Measurements from ENCODE around the gene UBE2J2. TPM values are rescaled to one million over a fixed set of nuclear protein-coding genes. Genes with fewer than 3 reads are reported as not detected.

Gene UBE2J2
- total RNA-seq, 1 donor from 2014 or later: 50.5 TPM

DNA sequence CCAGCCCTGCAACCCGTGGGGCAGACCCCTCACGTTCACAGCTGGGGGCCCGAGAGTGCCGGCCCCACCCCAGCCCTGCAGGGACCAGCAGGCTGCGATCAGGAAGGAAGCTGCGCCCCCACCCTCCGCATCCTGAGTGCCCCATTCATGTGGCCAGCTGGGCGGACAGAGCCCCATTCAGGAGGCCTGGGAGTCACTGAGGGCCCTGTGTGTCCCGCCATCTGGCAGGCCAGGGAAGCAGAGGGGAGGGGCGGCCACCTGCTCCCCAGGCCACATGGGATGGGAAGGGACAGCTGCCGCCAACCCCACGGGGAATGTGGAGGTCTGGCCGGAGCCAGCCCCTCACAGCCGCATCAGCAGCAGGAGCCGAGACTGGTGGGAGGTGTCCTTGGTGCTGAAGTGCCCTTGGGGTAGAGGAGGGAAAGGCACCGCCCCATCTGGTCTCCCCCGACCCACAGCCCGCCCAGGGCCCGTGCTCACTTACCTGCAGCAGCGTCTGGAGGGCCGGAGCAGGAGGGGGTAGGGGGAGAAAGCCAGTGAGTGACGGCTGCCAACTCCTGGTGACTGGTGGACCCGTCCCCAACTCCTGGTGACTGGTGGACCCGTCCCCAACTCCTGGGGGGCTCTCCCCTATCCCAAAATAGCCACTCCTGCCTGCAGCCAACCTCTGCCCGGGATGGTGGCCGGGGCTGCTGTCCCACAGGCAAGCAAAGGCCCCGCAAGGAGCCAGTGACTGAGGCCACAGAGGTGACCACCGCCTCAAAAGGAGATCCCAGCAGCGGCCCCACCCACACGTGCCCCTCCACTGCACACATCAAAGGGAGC is 25.4 kb upstream of the UBE2J2 start:
- intact Hi-C loops (cut with DNase I): no loop called here
- DNase-seq (ENCODE audit: low spot score): no peak
- peak; percentile 4 for ATAC-seq

- DNase-seq (ENCODE audit: low spot score) (no peak), ATAC-seq (no peak)
- intact Hi-C loops (cut with DNase I): no loop called here
Measured at GRCh38 chr1:1297802-1298424, 24.3 kb upstream of the UBE2J2 start.

- ATAC-seq: no peak
Measured at GRCh38 chr1:1296070-1297061, 22.7 kb upstream of the UBE2J2 start.

GRCh38 chr1:1295154-1295923 is 21.7 kb upstream of the UBE2J2 start:
- ATAC-seq: no peak
- DNase-seq (ENCODE audit: low spot score): no peak
- intact Hi-C loops (cut with DNase I): no loop called here

More at GRCh38 chr1:1296070-1297061, 22.7 kb upstream of the UBE2J2 start:
- intact Hi-C loops (cut with DNase I): no loop called here
- no peak for DNase-seq (ENCODE audit: low spot score)

GRCh38 chr1:1294250-1294890 is 20.7 kb upstream of the UBE2J2 start:
- no peak for DNase-seq (ENCODE audit: low spot score)
- intact Hi-C loops (cut with DNase I): loop anchor here (5.0 kb wide), 1 partner anchor 172 kb away; no protein-coding TSS in a partner anchor
- no peak for ATAC-seq

- ATAC-seq (no peak), DNase-seq (ENCODE audit: low spot score) (no peak)
- intact Hi-C loops (cut with DNase I): loop anchor here (5.0 kb wide), 1 partner anchor 171 kb away; no protein-coding TSS in a partner anchor
Measured at GRCh38 chr1:1293263-1294249, 19.9 kb upstream of the UBE2J2 start.

DNA sequence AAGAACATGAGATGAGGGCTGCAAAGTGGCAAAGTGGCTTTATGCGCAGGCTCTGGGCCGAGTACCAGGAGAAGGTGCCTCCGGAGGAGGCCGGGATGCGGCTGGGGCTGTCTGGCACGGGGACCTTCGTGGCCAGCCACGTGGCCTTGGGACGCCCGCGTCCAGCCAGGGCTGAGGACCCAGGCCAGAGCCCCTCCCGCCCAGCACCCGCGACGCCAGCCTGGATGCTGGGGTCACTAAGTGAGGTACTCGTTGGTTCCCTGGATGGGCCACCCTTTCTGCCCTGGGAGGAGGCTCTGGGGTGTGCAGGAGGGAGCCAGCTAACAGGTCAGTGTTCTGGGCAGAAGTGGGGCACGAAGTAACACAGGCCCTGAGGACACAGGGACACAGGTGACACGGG is 19.2 kb upstream of the UBE2J2 start:
- ATAC-seq (no peak), DNase-seq (ENCODE audit: low spot score) (no peak)
- intact Hi-C loops (cut with DNase I): loop anchor here (5.0 kb wide), 1 partner anchor 171 kb away; no protein-coding TSS in a partner anchor

DNA sequence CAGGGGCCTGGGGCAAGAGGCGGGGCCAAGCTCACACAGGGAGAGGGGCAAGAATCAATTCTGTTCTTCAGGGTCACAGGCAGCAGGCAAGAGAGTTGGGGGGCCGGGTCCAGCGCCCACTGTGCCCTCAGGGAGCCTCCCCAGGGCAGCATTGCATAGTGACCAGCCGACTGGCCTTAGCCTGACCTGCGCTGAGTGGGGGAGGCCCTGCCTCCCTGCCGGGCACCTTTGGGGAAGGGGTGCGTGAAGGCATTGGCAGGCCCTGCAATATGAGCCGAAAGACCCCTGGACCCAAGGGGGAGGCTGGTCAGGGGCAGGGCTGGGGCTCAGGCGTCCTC is 18.8 kb upstream of the UBE2J2 start:
- DNase-seq (ENCODE audit: low spot score) (no peak), ATAC-seq (peak; percentile 20)
- intact Hi-C loops (cut with DNase I): loop anchor here (5.0 kb wide), 1 partner anchor 170 kb away; no protein-coding TSS in a partner anchor

DNA sequence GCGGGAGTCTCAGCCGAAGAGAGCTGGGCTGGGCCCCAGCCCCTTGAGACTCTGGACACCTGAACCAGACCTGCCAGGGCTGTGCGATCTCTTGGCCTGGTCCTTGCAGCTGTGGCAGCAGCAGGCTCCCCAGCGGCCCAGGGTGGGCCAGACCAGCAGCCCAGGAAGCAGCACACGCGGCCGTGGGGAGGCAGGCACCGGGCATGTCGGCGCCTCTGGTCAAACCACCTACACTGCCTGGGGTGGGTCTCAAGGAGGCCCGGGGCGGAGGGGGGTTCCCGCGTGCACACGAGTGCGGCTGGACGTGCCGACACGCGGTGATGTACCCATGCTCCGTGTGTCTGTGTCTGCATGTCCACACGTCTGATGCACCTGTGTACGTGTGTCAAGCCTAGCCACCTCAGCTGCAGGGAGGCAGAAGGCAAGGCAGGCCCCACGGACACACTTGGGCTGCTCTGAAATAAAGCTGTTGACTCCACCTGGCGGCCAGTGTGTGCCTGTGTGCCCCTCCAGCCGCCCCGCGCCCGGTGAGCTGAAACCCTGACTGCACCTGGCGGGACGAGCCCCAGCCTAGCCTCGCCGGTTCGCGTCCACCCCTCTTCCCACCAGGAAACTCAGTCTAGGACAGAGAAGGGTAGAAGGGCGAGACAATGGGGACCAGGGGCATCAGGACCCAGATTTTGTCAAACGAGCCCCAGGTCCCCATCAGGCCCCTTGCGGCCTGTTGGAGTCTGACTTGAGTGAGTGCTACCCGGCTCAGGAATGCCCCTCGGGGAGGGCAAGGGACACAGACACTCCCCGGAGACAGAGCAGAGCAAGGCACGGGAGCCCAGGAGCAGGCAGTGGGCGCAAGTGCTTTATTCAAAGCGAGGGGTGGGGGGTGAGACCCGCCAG is 18.1 kb upstream of the UBE2J2 start:
- ATAC-seq (peak; percentile 72), DNase-seq (ENCODE audit: low spot score) (peak; percentile 82)
- intact Hi-C loops (cut with DNase I): loop anchor here (5.0 kb wide), 1 partner anchor 169 kb away; no protein-coding TSS in a partner anchor

DNA sequence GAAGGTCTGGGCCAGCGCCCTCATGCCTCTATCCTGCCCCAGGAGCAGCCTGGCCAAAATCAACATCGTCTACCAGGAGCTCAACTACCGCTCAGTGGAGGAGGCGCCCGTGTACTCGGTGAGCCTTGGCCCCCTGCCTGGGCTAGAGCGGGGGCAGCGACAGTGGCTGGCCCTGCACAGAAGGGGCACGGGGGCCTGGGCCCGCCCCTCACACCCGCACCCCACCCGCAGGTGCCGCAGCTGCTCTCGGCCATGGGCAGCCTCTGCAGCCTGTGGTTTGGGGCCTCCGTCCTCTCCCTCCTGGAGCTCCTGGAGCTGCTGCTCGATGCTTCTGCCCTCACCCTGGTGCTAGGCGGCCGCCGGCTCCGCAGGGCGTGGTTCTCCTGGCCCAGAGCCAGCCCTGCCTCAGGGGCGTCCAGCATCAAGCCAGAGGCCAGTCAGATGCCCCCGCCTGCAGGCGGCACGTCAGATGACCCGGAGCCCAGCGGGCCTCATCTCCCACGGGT is 17.4 kb upstream of the UBE2J2 start:
- ATAC-seq (peak; percentile 12), DNase-seq (ENCODE audit: low spot score) (no peak)
- intact Hi-C loops (cut with DNase I): loop anchor here (5.0 kb wide), 1 partner anchor 169 kb away; no protein-coding TSS in a partner anchor

- intact Hi-C loops (cut with DNase I): loop anchor here (5.0 kb wide), 1 partner anchor 168 kb away; no protein-coding TSS in a partner anchor
- ATAC-seq (no peak), DNase-seq (ENCODE audit: low spot score) (no peak)
Measured at GRCh38 chr1:1290238-1290731, 16.6 kb upstream of the UBE2J2 start.

- intact Hi-C loops (cut with DNase I): no loop called here
- no peak for ATAC-seq
- no peak for DNase-seq (ENCODE audit: low spot score)
Measured at GRCh38 chr1:1287288-1288110, 13.8 kb upstream of the UBE2J2 start.

- intact Hi-C loops (cut with DNase I): no loop called here
- DNase-seq (ENCODE audit: low spot score) (no peak), ATAC-seq (no peak)
Measured at GRCh38 chr1:1286313-1287261, 12.9 kb upstream of the UBE2J2 start.

Data from sciatic nerve (tissue), 2 donors.